Endothelial cell of umbilical vein (primary cell): ENCODE results near the gene CD226. TPM values are rescaled to one million over a fixed set of nuclear protein-coding genes. Genes with fewer than 3 reads are reported as not detected.

Experiments used
- BruUV-seq: library from RNA; stranded (reverse); fragments of 400-500 nt; replicated peaks from 2 replicates; lab custom pipeline; 2021; lab: Mats Ljungman, UMichigan
- CTCF ChIA-PET: fragments of 300-600, 350-600 bp; sonication (Branson Sonifier 250); formaldehyde crosslinking; loops from one replicate; lab custom pipeline; 2021; ENCODE audit warnings: antibody characterized with exemption, inconsistent platforms; lab: Charles Lee
- POLR2A ChIA-PET: fragments of 300-600, 350-600 bp; sonication (Branson Sonifier 250); formaldehyde crosslinking; loops from one replicate; lab custom pipeline; 2021; ENCODE audit warnings: antibody characterized with exemption, inconsistent platforms; lab: Charles Lee
- DNase-seq: peaks from one replicate; pipeline ENCODE4 v3.0.0-alpha.2; 2011; ENCODE audit warnings: low read depth, low spot score
- FAIRE-seq: peaks from 2 replicates; lab custom pipeline; 2011; peaks lifted over from hg19 to GRCh38; lab: Jason Lieb, UNC
- H2AFZ ChIP-seq: 2 replicates; pipeline ENCODE4 v1.6.0; 2012; ENCODE audit warnings: low read depth, low read length, control low read depth, inconsistent platforms
- H3K27ac ChIP-seq: 2 replicates; pipeline ENCODE4 v1.5.1; 2011; ENCODE audit warnings: low read depth, mild to moderate bottlenecking, control low read depth, low read length, moderate library complexity; ENCODE audit not compliant: insufficient read depth
- H3K27me3 ChIP-seq, 2 experiments: 2 replicates each; pipeline versions ENCODE4 v1.6.0 to v1.6.1; 2011; ENCODE audit warnings: low read length in 2 of 2, mixed read lengths in 1 of 2; ENCODE audit not compliant: control insufficient read depth in 2 of 2, insufficient read depth in 2 of 2
- H3K36me3 ChIP-seq, 2 experiments: 2 replicates in 1 of 2; 3 replicates in 1 of 2; pipeline ENCODE4 v1.5.1; 2011; ENCODE audit warnings: low read length in 2 of 2, mild to moderate bottlenecking in 1 of 2, moderate library complexity in 1 of 2; ENCODE audit not compliant: control insufficient read depth in 2 of 2, insufficient read depth in 2 of 2; ENCODE audit errors: extremely low read depth in 1 of 2
- H3K4me1 ChIP-seq: 3 replicates; pipeline ENCODE4 v1.5.1; 2011; ENCODE audit warnings: mild to moderate bottlenecking, low read length; ENCODE audit not compliant: control insufficient read depth, insufficient read depth; ENCODE audit errors: extremely low read depth
- H3K4me2 ChIP-seq: 2 replicates; pipeline ENCODE4 v1.6.1; 2011; ENCODE audit warnings: low read length, control low read depth, mixed read lengths; ENCODE audit not compliant: insufficient read depth
- H3K4me3 ChIP-seq, 3 experiments: fragments of 200-600 bp in 1 of 3; sonication (generic), shearing (Covaris generic) in 1 of 3; replicated peaks in 1 of 3; 2 replicates each; pipeline ENCODE4 v1.5.1; 2011 to 2016; ENCODE audit warnings: control low read depth in 3 of 3, low read length in 3 of 3, mild to moderate bottlenecking in 2 of 3, inconsistent platforms in 1 of 3, low read depth in 1 of 3, moderate library complexity in 1 of 3; ENCODE audit not compliant: insufficient read depth in 1 of 3
- H3K79me2 ChIP-seq: 2 replicates; pipeline ENCODE4 v1.6.0; 2012; ENCODE audit warnings: low read length, inconsistent platforms; ENCODE audit not compliant: control insufficient read depth, insufficient read depth
- H3K9ac ChIP-seq: replicated peaks from 2 replicates; pipeline ENCODE3; 2011; ENCODE audit warnings: low read length, control low read depth; ENCODE audit not compliant: insufficient read depth; ENCODE audit errors: extremely low read depth
- H3K9me1 ChIP-seq: replicated peaks from 3 replicates; pipeline ENCODE4 v1.6.0; 2011; ENCODE audit warnings: mild to moderate bottlenecking, low read length; ENCODE audit not compliant: control insufficient read depth, insufficient read depth; ENCODE audit errors: extremely low read depth
- H3K9me3 ChIP-seq: replicated peaks from 2 replicates; pipeline ENCODE4 v1.5.1; 2012; ENCODE audit warnings: low read length, inconsistent platforms; ENCODE audit not compliant: control insufficient read depth, insufficient read depth
- H4K20me1 ChIP-seq: replicated peaks from 2 replicates; pipeline ENCODE3; 2011; ENCODE audit warnings: mild to moderate bottlenecking, low read length; ENCODE audit not compliant: control insufficient read depth, insufficient read depth; ENCODE audit errors: extremely low read depth
- CTCF ChIP-seq, 2 donors: IDR thresholded peaks; 1 replicate in 1 of 2; 2 replicates in 1 of 2; pipeline ENCODE4 v1.5.1; 2011; ENCODE audit warnings: low read length in 2 of 2, mild to moderate bottlenecking in 2 of 2, moderate library complexity in 2 of 2, control low read depth in 1 of 2, inconsistent platforms in 1 of 2, low read depth in 1 of 2; ENCODE audit not compliant: insufficient read depth in 1 of 2; ENCODE audit errors: extremely low read depth in 1 of 2
- EZH2 ChIP-seq: IDR thresholded peaks from 2 replicates; pipeline ENCODE4 v1.6.1; 2012; ENCODE audit warnings: borderline replicate concordance, low read depth, mild to moderate bottlenecking, moderate library complexity, low read length, inconsistent platforms; ENCODE audit not compliant: severe bottlenecking
- FOS ChIP-seq: IDR thresholded peaks from 2 replicates; pipeline ENCODE4 v1.6.1; 2011; ENCODE audit warnings: mild to moderate bottlenecking, low read length, moderate library complexity, borderline replicate concordance; ENCODE audit not compliant: insufficient read depth
- GATA2 ChIP-seq: IDR thresholded peaks from 2 replicates; pipeline ENCODE4 v1.7.0; 2011; ENCODE audit warnings: low read depth, mild to moderate bottlenecking, moderate library complexity, mixed read lengths, low read length; ENCODE audit not compliant: insufficient read length, insufficient read depth
- JUN ChIP-seq: IDR thresholded peaks from 2 replicates; pipeline ENCODE4 v1.6.1; 2011; ENCODE audit warnings: borderline replicate concordance, low read depth; ENCODE audit not compliant: insufficient read length, insufficient read depth
- MAX ChIP-seq: IDR thresholded peaks from 2 replicates; pipeline ENCODE4 v1.6.1; 2011; ENCODE audit not compliant: insufficient read depth, insufficient read length
- MYC ChIP-seq: IDR thresholded peaks from one replicate; pipeline ENCODE4 v1.6.1; 2011; ENCODE audit warnings: mild to moderate bottlenecking, low read depth, low read length
- POLR2A ChIP-seq: IDR thresholded peaks from 2 replicates; pipeline ENCODE4 v1.6.1; 2012; ENCODE audit warnings: low read depth, mild to moderate bottlenecking, control low read depth, low read length
- POLR2AphosphoS5 ChIP-seq: IDR thresholded peaks from 2 replicates; pipeline ENCODE4 v1.6.1; 2012; ENCODE audit warnings: low read depth, mild to moderate bottlenecking, control low read depth, low read length, moderate library complexity; ENCODE audit not compliant: insufficient read depth
- dilution Hi-C: fragments of 300-500 bp; cut with MboI; formaldehyde crosslinking; loops from one replicate; pipeline ENCODE4 v1.15.0; 2019; ENCODE audit warnings: low sequenced_read_pairs; ENCODE audit not compliant: extremely low pct_ligation_motif_present
- intact Hi-C: fragments of 100-400 bp; cut with micrococcal nuclease; formaldehyde crosslinking; loops from one replicate; pipeline ENCODE4 v1.10.0; 2022
- polyA plus RNA-seq, 4 experiments: library from polyadenylated mRNA; depleted of rRNA in 3 of 4; stranded (reverse) in 3 of 4; unstranded in 1 of 4; fragments of >200 nt; gene quantifications; 2 replicates each; pipeline versions ENCODE4 v1.2.1 to v1.2.3, GENCODE V29; 2011 to 2012; ENCODE audit warnings: missing spikeins in 1 of 4
- total RNA-seq: library from RNA; stranded (reverse); gene quantifications from 2 replicates; pipeline ENCODE4 v1.2.3, GENCODE V29; 2021

Gene CD226
- total and polyA plus RNA-seq, 2 donors (not counting 3 experiments of a cell fraction or from before 2014, with no cell fraction given), result 0.20 TPM; not detected in 1

- no peaks in the 10 kb centered on the region for H3K9me3 ChIP-seq
- H3K27me3 ChIP-seq, result no peaks in the 10 kb centered on the region
- ChIA-PET CTCF (interaction anchor here (0.8 kb wide), 1 partner anchor 17 kb away, joined by 3 read pairs; no protein-coding TSS in a partner anchor), POLR2A (no interaction called here)
- no peaks in the 10 kb centered on the region for H3K4me1 ChIP-seq
- no TSS peak for BruUV-seq
- no peak overlapping the region for H2AFZ ChIP-seq
- FAIRE-seq, result no peak
- H3K9ac ChIP-seq, result no peak overlapping the region
- H3K4me2 ChIP-seq, result no peak overlapping the region
- no peaks in the 10 kb centered on the region for H4K20me1 ChIP-seq
- intact Hi-C loops, result no loop called here
- TF ChIP-seq MYC, result no peak
- no peak for TF ChIP-seq POLR2A
- no peak for TF ChIP-seq EZH2
- no peak for TF ChIP-seq MAX
- TF ChIP-seq FOS, result no peak
- TF ChIP-seq POLR2AphosphoS5, result no peak
- no peak for TF ChIP-seq JUN
- TF ChIP-seq GATA2, result no peak
- TF ChIP-seq CTCF (IDR thresholded peaks at IDR 0.05; ENCODE audit: extremely low read depth in 1 of 2, insufficient read depth in 1 of 2, low read depth in 1 of 2, low read length in 2 of 2), result no peak
- dilution Hi-C loops, result no loop called here
- H3K36me3 ChIP-seq, result no peaks in the 10 kb centered on the region
- no peaks in the 10 kb centered on the region for H3K9me1 ChIP-seq
- no peaks in the 10 kb centered on the region for H3K79me2 ChIP-seq
- no peak overlapping the region for H3K27ac ChIP-seq
- no peak overlapping the region for H3K4me3 ChIP-seq
- DNase-seq, result no peak
These were observed 64.6 kb downstream of the CD226 start for GRCh38 chr18:69882965-69883668.
